ENCODE measurements around the gene CCL26.

DNA sequence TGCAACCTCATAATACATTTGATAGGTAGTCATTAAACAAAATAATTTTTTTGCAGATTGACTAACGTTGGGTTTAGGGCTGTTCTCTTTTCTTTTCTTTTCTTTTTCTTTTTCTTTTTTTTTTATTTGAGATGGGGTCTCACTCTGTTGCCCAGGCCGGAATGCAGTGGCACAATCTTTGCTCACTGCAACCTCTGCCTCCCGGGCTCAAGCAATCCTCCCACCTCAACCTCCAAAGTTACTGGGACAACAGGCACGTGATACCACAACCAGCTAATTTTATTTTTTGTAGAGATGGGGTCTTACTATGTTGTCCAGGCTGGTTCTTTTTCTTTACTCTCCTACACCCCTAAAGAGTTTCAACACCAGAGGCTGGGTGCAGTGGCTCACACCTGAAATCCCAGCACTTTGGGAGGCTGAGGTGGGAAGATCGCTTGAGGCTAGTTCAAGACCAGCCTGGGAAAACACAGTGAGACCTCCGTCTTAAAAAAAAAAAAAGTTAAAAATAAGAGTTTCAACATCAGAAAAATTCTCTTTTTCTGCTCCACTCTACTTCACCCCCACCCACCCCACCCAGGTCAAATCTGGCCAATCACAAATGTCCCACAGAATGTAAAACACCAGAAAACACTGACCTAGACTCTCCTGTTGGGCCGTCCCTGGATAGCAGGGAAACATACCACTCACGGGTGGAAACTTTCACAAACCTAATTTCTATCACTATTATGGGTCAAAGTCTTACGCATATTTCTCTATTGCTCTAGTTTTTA is 36.2 kb downstream of the CCL26 start:
- TF ChIP-seq, protein P1, sequence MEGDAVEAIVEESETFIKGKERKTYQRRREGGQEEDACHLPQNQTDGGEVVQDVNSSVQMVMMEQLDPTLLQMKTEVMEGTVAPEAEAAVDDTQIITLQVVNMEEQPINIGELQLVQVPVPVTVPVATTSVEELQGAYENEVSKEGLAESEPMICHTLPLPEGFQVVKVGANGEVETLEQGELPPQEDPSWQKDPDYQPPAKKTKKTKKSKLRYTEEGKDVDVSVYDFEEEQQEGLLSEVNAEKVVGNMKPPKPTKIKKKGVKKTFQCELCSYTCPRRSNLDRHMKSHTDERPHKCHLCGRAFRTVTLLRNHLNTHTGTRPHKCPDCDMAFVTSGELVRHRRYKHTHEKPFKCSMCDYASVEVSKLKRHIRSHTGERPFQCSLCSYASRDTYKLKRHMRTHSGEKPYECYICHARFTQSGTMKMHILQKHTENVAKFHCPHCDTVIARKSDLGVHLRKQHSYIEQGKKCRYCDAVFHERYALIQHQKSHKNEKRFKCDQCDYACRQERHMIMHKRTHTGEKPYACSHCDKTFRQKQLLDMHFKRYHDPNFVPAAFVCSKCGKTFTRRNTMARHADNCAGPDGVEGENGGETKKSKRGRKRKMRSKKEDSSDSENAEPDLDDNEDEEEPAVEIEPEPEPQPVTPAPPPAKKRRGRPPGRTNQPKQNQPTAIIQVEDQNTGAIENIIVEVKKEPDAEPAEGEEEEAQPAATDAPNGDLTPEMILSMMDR (CRISPR knock-in tag; IDR thresholded peaks at IDR 0.05), result no peak
- TF ChIP-seq ZNF7 (CRISPR knock-in tag; IDR thresholded peaks at IDR 0.05), result no peak
- TF ChIP-seq, protein P2, sequence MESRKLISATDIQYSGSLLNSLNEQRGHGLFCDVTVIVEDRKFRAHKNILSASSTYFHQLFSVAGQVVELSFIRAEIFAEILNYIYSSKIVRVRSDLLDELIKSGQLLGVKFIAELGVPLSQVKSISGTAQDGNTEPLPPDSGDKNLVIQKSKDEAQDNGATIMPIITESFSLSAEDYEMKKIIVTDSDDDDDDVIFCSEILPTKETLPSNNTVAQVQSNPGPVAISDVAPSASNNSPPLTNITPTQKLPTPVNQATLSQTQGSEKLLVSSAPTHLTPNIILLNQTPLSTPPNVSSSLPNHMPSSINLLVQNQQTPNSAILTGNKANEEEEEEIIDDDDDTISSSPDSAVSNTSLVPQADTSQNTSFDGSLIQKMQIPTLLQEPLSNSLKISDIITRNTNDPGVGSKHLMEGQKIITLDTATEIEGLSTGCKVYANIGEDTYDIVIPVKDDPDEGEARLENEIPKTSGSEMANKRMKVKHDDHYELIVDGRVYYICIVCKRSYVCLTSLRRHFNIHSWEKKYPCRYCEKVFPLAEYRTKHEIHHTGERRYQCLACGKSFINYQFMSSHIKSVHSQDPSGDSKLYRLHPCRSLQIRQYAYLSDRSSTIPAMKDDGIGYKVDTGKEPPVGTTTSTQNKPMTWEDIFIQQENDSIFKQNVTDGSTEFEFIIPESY (CRISPR knock-in tag; IDR thresholded peaks at IDR 0.05), result no peak
- TF ChIP-seq ASH2L (IDR thresholded peaks at IDR 0.05; ENCODE audit: insufficient read length, low read depth, low read length), result no peak
- TF ChIP-seq NFATC3 (CRISPR knock-in tag; IDR thresholded peaks at IDR 0.05), result no peak
- no peak for TF ChIP-seq HDAC6 (IDR thresholded peaks at IDR 0.05; ENCODE audit: low read depth, low read length)
- TF ChIP-seq POLR2A (IDR thresholded peaks at IDR 0.05; ENCODE audit: insufficient read depth in 1 of 2, low read depth in 2 of 2, low read length in 2 of 2), result no peak
- no peak for TF ChIP-seq SRF (IDR thresholded peaks at IDR 0.05; ENCODE audit: low read depth, low read length)
- TF ChIP-seq, protein P3, sequence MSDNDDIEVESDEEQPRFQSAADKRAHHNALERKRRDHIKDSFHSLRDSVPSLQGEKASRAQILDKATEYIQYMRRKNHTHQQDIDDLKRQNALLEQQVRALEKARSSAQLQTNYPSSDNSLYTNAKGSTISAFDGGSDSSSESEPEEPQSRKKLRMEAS (IDR thresholded peaks at IDR 0.05), result no peak
- no peak for TF ChIP-seq ZFX (CRISPR knock-in tag; IDR thresholded peaks at IDR 0.05; ENCODE audit: low read depth)
- no peak for TF ChIP-seq ZBTB8A (CRISPR knock-in tag; IDR thresholded peaks at IDR 0.05; ENCODE audit: borderline replicate concordance, low read depth)
- TF ChIP-seq MXD4 (CRISPR knock-in tag; IDR thresholded peaks at IDR 0.05), result no peak
- no peak for TF ChIP-seq SMAD3 (CRISPR knock-in tag; IDR thresholded peaks at IDR 0.05)
- TF ChIP-seq EZH2 (conservative IDR thresholded peaks at IDR 0.05; ENCODE audit: low read depth, low read length), result no peak

Measured in HepG2 (cell line).